ENCODE measurements around the gene PPP2R2D.

Gene PPP2R2D

DNA sequence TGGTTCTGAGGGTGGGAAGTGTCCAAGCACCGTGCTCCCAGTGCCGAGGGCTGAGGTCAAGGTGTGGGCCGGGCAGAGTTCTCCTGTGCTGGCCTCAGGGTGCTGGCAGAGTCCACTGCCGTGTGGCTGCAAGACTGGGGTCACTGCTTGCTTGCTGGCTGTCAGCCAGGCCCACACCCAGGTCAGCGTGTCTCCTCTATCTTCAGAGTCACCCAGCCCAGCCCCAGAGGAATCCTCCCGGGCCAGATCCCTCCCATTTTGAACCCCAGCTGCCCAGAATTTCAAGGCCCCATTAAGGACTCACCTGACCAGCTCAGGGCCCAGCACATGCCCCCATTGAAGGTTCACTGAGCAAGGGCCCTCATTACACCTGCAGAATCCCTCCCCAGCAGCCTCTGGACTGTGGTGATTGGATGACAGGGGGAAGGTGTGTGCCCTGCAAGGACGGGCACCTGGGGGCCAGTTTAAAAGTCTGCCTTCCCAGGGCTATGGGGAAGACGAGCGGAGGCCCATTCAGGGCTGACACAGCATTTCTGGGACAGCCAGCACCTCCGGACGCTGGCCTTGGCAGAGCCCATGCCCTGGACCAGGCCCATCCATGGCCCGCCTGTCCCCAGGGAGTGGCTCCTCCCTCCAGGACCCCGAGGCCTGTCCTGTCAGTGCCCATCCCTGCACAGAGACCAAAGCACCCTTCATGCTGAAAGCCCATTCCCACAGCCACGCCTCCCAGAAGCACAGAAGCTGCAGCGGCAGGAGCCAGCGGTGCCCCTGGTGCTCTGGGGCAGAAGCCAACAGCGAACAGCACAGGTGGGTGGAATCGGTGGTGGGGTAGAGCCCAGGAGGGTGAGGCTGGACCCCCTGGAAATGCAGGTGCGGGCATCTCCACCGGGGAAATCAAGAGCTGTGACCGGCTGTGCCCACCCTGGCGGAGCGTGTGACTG lies 45.1 kb upstream of the PPP2R2D start:
- no peak overlapping the region for H3K27ac ChIP-seq
- TF ChIP-seq, protein P1, sequence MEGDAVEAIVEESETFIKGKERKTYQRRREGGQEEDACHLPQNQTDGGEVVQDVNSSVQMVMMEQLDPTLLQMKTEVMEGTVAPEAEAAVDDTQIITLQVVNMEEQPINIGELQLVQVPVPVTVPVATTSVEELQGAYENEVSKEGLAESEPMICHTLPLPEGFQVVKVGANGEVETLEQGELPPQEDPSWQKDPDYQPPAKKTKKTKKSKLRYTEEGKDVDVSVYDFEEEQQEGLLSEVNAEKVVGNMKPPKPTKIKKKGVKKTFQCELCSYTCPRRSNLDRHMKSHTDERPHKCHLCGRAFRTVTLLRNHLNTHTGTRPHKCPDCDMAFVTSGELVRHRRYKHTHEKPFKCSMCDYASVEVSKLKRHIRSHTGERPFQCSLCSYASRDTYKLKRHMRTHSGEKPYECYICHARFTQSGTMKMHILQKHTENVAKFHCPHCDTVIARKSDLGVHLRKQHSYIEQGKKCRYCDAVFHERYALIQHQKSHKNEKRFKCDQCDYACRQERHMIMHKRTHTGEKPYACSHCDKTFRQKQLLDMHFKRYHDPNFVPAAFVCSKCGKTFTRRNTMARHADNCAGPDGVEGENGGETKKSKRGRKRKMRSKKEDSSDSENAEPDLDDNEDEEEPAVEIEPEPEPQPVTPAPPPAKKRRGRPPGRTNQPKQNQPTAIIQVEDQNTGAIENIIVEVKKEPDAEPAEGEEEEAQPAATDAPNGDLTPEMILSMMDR (conservative IDR thresholded peaks at IDR 0.05): no peak

DNA sequence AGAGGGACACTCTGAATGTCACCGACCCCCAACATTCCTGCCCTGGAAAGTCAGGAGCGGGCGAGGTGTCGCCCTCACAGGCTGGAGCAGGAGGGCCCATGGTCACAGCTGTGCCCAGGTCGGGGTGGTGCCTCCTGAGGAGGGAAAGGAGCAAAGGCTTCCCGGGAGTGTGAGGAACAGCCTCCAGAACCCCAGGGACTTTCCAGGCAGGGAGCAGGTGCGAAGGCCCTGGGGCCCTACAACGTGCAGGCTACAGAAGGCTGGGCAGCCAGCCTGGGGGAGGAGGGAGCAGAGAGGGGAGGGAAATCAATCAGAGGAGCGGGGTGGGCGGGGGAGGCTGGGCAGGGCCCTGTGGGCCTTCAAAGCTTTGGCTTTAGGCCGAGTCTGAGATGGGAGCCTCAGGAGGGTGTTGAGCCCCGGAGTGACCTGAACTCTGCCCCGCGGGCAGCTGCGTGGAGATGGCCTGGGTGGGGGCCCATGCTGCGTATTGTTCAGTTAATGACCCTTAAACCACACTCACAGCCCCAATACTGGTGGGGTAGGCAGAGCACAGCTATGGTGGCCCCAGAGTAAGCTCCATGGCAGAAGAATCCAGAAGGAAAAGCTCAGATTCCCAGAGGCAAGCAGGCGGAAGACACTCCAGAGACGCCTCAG lies 44.2 kb upstream of the PPP2R2D start:
- H3K27ac ChIP-seq: no peak overlapping the region
- TF ChIP-seq, protein P1 (conservative IDR thresholded peaks at IDR 0.05): no peak

DNA sequence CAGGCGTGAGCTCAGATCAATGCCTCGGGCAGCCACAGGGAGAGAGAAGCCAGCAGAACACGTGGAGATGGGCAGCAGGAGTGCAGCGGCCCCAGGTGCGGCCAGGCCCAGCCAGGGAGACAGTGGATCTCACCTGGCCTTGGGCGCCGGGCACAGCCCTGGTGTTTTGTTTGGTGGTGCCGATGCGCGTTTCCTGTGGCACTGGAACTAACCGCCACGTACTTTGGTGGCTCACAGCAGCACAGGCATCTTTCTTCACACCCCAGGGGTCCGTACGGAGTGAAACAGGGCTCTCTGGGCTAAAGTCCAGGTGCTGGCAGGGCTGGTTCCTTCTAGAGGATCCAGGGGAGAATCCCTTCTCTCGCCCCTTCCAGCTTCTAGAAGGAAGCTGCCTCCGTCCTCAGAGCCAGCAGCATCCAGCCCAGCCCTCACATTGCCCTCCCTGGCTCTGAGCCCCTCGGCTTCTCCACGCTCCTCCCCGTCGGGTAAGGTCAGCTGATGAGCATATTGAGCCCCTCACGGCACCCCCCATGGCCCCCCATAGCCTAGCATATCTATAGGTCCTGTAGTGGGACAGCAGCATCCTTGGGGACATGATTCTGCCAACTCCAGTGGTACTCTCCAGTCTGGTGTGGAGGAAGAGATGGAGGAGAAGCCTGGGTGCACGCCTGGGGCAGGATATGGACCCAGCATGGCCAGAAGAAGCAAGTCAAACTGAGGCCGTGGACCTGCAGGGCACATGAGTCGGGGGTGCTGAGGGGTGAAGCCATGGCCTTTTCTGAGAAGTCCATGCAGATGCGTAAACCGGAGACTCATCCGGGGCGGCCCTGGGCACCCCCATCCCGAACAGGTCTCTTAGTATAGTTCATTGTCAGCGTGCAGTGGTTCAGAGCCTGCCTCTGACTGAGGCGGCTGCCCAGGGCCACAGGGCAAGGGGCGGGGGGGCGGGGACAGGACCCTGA lies 43.4 kb upstream of the PPP2R2D start:
- H3K27ac ChIP-seq: no peak overlapping the region
- TF ChIP-seq, protein P1 (conservative IDR thresholded peaks at IDR 0.05): no peak

DNA sequence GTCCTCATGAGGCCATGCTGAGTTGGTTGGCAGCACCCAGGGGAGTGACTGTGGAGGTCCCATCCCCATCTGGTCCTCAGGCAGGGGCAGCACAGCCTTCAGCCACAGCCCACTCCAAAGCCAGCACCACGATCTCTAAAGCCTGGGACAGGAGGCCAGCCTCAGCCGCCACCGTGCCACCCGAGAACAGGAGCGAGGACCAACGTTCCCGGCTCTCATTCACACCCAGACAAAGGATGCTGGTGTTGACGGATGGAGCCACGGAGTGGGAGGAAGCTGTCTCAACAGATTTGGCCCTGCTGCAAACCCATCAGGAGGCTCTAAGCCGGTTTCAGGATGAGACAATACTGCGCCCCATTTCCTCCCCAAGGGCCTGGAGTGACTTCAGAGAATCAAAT lies 42.7 kb upstream of the PPP2R2D start:
- H3K27ac ChIP-seq: no peak overlapping the region
- TF ChIP-seq, protein P1 (conservative IDR thresholded peaks at IDR 0.05): no peak

DNA sequence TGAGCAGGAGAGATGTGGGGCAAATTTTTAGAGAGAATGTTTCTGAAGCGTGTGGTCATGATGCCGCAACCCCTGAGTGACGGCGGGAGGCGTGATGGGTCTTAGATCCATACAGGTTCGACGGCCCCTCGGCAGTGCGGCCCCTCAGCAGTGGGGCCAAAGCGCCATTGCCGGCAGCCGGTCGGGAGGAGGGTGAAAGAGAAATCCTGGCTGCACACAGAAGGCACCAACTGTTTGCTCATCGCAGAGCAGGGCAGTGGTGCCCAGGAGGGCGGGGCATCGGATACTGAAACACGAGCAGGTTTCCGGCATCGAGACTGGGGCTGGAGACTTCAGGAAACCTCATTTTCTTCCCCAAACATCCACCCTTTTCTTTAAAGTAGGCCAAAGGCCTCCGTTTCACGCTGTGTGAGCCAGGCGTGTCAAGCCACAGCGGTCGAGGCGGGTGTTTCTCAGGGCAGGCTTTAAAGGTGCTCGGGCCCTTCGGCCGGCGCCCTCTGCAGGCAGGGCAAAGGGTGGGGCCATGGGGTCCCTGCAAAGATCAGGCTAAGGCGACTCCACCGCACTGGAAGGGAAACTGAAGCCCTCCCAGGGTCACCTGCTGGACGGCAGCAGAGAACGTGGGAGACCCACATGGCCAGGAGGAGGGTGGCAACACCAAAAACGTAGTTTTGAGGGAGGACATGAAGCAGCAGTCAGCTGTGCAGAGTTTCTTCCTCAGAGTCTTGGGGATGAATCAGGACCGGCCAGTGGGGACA lies 42.0 kb upstream of the PPP2R2D start:
- TF ChIP-seq, protein P1 (conservative IDR thresholded peaks at IDR 0.05): no peak
- no peak overlapping the region for H3K27ac ChIP-seq

DNA sequence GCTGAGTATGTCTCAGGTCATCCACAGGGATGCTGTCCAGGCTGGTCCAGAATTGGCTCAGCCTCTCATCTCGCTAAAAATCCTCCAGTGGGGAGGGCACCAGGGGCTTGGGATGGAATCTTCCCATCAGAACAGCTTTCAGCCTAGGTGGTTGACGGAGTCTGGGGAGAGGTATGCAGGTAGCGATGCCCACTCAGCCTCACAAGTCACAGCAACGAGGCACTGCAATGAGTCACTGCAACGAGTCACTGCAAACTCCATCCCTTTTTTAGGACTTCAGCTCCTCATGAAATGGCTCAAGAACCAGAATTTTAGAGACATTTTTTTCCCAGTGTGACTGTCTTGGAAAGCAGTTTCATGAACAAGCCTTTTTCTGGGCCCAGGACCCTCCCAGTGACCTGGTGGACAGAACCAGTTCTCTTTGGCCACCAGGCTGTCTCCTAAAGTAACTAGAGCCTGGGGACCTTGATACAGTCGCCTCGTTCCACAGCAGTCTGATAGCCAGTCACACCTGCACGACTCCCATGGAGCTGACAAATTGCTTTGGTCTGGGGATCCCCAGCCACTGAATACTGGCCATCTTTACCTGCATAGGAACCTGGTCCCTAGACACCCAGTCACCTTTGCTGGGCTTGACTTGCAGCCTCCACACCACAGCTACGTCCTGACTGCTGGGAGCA lies 41.3 kb upstream of the PPP2R2D start:
- H3K27ac ChIP-seq: no peak overlapping the region
- TF ChIP-seq, protein P1 (conservative IDR thresholded peaks at IDR 0.05): no peak

Measured in VCaP (cell line).